ENCODE results near the gene TPD52L1.
"Not testable (repeated sequence)": the region's sequence is repeated elsewhere in the genome, so short reads cannot be mapped to it uniquely, and the experiment has no call there.

Gene TPD52L1

GRCh38 chr6:125144822-125145221 lies 8.8 kb upstream of the TPD52L1 start:
- DNase-seq = no peak

- no peak for DNase-seq
Observed at GRCh38 chr6:125149256-125150144, 4.1 kb upstream of the TPD52L1 start.

- DNase-seq = no peak
Observed at GRCh38 chr6:125151700-125152099, 1.9 kb upstream of the TPD52L1 start.

GRCh38 chr6:125154118-125154760 lies 666 bp downstream of the TPD52L1 start:
- no peak for DNase-seq

- DNase-seq = no peak
Observed at GRCh38 chr6:125154761-125155135, 1.2 kb downstream of the TPD52L1 start.

- DNase-seq = no peak
Observed at GRCh38 chr6:125155344-125155743, 1.8 kb downstream of the TPD52L1 start.

- no peak for DNase-seq
Observed at GRCh38 chr6:125156496-125156895, 2.9 kb downstream of the TPD52L1 start.

GRCh38 chr6:125157280-125157679 lies 3.7 kb downstream of the TPD52L1 start:
- DNase-seq = no peak

GRCh38 chr6:125157725-125158124 lies 4.2 kb downstream of the TPD52L1 start:
- no peak for DNase-seq

GRCh38 chr6:125163339-125163738 lies 9.8 kb downstream of the TPD52L1 start:
- not testable (repeated sequence) for DNase-seq

GRCh38 chr6:125163811-125164210 lies 10.2 kb downstream of the TPD52L1 start:
- no peak for DNase-seq

- no peak for DNase-seq
Observed at GRCh38 chr6:125164696-125165095, 11.1 kb downstream of the TPD52L1 start.

- no peak for DNase-seq
Observed at GRCh38 chr6:125165256-125165655, 11.7 kb downstream of the TPD52L1 start.

GRCh38 chr6:125165776-125166175 lies 12.2 kb downstream of the TPD52L1 start:
- DNase-seq = no peak

GRCh38 chr6:125166711-125167110 lies 13.1 kb downstream of the TPD52L1 start:
- DNase-seq = no peak

- DNase-seq = no peak
Observed at GRCh38 chr6:125167579-125167978, 14.0 kb downstream of the TPD52L1 start.

GRCh38 chr6:125169058-125169457 lies 15.5 kb downstream of the TPD52L1 start:
- no peak for DNase-seq

- no peak for DNase-seq
Observed at GRCh38 chr6:125169522-125169921, 15.9 kb downstream of the TPD52L1 start.

GRCh38 chr6:125170376-125170775 lies 16.8 kb downstream of the TPD52L1 start:
- no peak for DNase-seq

- DNase-seq = no peak
Observed at GRCh38 chr6:125173341-125174095, 19.9 kb downstream of the TPD52L1 start.

GRCh38 chr6:125174626-125175025 lies 21.1 kb downstream of the TPD52L1 start:
- no peak for DNase-seq

- no peak for DNase-seq
Observed at GRCh38 chr6:125175466-125176048, 22.0 kb downstream of the TPD52L1 start.

Measured in activated gamma-delta T cell (primary cell).